Uterus (tissue), 2 donors: ENCODE data around the gene DAO.

ENCODE experiments used
- CTCF ChIP-seq, 4 experiments: fragments of 200-600 bp in 2 of 4; fragments of 450-650 bp in 2 of 4; sonication (generic) in 2 of 4; IDR thresholded peaks; one replicate each; pipeline ENCODE4 v1.5.1; 2016 to 2019; ENCODE audit warnings: antibody characterized with exemption in 4 of 4, mild to moderate bottlenecking in 2 of 4, moderate library complexity in 1 of 4
- POLR2A ChIP-seq, 2 donors: fragments of 450-650 bp; IDR thresholded peaks; one replicate each; pipeline ENCODE4 v1.6.1; 2016; ENCODE audit warnings: antibody characterized with exemption in 2 of 2, mild to moderate bottlenecking in 1 of 2, moderate library complexity in 1 of 2

GRCh38 chr12:108833355-108833733, 46.5 kb upstream of the DAO start:
- TF ChIP-seq CTCF (IDR thresholded peaks at IDR 0.05) (no peak), POLR2A (IDR thresholded peaks at IDR 0.05) (no peak)
